ENCODE data around the gene TBXAS1. TPM values are rescaled to one million over a fixed set of nuclear protein-coding genes. Genes with fewer than 3 reads are reported as not detected.

TBXAS1 gene
- polyA plus RNA-seq, 2 of the 4 experiments (the other 2 are of a cell fraction) = 8.8 to 11.6 TPM

DNA sequence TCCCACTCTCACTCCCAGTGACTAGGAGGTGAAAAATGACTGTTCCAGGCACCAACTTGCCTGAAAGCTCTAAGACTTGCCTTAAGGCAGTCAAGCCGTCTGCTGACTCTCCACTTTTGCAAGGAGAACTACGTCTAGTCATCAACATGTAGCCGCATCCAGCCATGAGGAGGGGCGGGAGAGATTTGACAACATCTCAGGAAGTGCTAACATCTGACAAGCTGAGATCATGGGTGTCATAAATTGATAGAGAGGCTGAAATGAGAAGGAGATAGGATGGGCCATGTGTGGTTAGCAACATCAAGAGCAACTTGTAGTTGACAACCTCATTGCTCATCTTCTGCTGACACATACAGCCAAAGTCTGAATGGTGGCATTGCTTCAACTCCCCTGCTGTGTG, 9.0 kb upstream of the TBXAS1 start:
- Histone ChIP-seq H3K4me2 (no peak overlapping the region), H3K4me1 (no peaks in the 10 kb centered on the region), H3K4me3 (no peak overlapping the region), H3K27ac (no peak overlapping the region), H3K9me3 (peaks cover 6% of the 10 kb centered on the region; the same call in 1 of the 3 replicates)
- ChIA-PET CTCF (no interaction called here), POLR2A (no interaction called here)
- no peak for DNase-seq (ENCODE audit: low read depth in 1 of 2, low spot score in 1 of 2)
- WGBS (ENCODE audit: missing lambda C conversion rate) = 90% methylated on average over 4 of the region's 4 CpGs
- TF ChIP-seq CHD2 (IDR thresholded peaks at IDR 0.05; ENCODE audit: low read length, partially characterized antibody) = no peak
- no peak for TF ChIP-seq CBX8 (IDR thresholded peaks at IDR 0.05)
- TF ChIP-seq JUNB (IDR thresholded peaks at IDR 0.05) = no peak
- TF ChIP-seq HDAC2 (IDR thresholded peaks at IDR 0.05) = no peak
- no peak for TF ChIP-seq FOXS1 (CRISPR knock-in tag; IDR thresholded peaks at IDR 0.05)
- TF ChIP-seq ATOH8 (CRISPR knock-in tag; IDR thresholded peaks at IDR 0.05; ENCODE audit: low read depth) = no peak
- TF ChIP-seq CBX2 (IDR thresholded peaks at IDR 0.05; ENCODE audit: borderline replicate concordance, low read depth) = no peak
- no peak for TF ChIP-seq PBX3 (IDR thresholded peaks at IDR 0.05)
- TF ChIP-seq ELK1 (IDR thresholded peaks at IDR 0.05; ENCODE audit: low read depth, low read length) = no peak
- no peak for TF ChIP-seq HOXA7 (CRISPR knock-in tag; IDR thresholded peaks at IDR 0.05)
- no peak for TF ChIP-seq RNF2 (IDR thresholded peaks at IDR 0.05; ENCODE audit: borderline replicate concordance, low read depth)
- no peak for TF ChIP-seq RAD21 (conservative IDR thresholded peaks at IDR 0.05 in 1 of 2, IDR thresholded peaks at IDR 0.05 in 1 of 2)
- TF ChIP-seq ESRRA (IDR thresholded peaks at IDR 0.05; ENCODE audit: borderline replicate concordance, low read length) = no peak
- no peak for TF ChIP-seq ZC3H11A (IDR thresholded peaks at IDR 0.05)
- no peak for ATAC-seq
- no peak for FAIRE-seq

DNA sequence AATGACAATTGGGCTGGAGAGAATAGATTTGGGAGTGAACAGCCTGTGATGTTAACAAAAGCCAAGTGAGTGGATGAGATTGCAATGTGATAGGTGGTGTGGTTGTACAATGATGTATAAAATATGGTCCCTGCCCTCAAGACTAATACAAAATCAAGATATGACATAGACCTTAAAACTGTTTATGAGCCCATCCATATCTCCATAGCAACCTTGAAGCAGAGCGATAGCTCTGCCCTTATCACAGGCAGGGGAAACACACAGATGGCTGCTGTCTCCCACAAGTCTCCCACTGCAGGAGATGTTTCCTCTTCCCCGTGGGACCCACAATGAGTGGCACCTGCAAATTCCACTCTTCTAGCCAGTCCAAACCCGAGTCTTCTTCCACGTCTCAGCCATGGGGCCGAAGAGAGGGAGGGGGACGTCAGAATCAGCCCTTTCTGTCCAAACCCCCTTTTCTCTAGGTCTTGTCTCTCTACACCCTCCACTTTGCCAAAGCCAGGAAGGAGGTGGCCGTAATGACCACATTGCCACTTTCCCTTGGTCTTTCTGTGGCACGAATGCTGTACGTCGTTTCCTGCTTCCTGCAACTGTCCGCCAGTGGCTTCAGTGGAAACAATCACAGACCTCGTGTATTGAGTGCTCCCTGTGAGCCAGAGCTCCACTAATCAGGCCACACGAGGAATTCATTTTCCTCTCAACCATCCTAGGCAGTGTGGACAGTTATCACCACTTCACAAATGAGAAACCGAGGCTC, 7.5 kb upstream of the TBXAS1 start:
- H3K4me3 ChIP-seq = no peak overlapping the region
- 66% methylated on average over 14 of the region's 14 CpGs for WGBS (ENCODE audit: missing lambda C conversion rate)
- TF ChIP-seq FOXS1 (CRISPR knock-in tag; IDR thresholded peaks at IDR 0.05) (no peak), FOSB (CRISPR knock-in tag; IDR thresholded peaks at IDR 0.05) (no peak), NFE2L2 (conservative IDR thresholded peaks at IDR 0.05; ENCODE audit: low read length) (no peak), CHD2 (IDR thresholded peaks at IDR 0.05; ENCODE audit: low read length, partially characterized antibody) (no peak), HDAC2 (IDR thresholded peaks at IDR 0.05) (no peak), RCOR1 (IDR thresholded peaks at IDR 0.05; ENCODE audit: low read depth, low read length) (no peak), JUNB (IDR thresholded peaks at IDR 0.05) (no peak), E2F6 (IDR thresholded peaks at IDR 0.05; ENCODE audit: borderline replicate concordance, low read depth) (no peak), PHF8 (IDR thresholded peaks at IDR 0.05; ENCODE audit: borderline replicate concordance, low read depth) (no peak), NPAS2 (CRISPR knock-in tag; IDR thresholded peaks at IDR 0.05; ENCODE audit: borderline replicate concordance) (no peak), EHF (CRISPR knock-in tag; IDR thresholded peaks at IDR 0.05) (no peak)
- TF ChIP-seq, protein P1, sequence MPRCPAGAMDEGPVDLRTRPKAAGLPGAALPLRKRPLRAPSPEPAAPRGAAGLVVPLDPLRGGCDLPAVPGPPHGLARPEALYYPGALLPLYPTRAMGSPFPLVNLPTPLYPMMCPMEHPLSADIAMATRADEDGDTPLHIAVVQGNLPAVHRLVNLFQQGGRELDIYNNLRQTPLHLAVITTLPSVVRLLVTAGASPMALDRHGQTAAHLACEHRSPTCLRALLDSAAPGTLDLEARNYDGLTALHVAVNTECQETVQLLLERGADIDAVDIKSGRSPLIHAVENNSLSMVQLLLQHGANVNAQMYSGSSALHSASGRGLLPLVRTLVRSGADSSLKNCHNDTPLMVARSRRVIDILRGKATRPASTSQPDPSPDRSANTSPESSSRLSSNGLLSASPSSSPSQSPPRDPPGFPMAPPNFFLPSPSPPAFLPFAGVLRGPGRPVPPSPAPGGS (IDR thresholded peaks at IDR 0.05) = no peak
- TF ChIP-seq, protein P2, sequence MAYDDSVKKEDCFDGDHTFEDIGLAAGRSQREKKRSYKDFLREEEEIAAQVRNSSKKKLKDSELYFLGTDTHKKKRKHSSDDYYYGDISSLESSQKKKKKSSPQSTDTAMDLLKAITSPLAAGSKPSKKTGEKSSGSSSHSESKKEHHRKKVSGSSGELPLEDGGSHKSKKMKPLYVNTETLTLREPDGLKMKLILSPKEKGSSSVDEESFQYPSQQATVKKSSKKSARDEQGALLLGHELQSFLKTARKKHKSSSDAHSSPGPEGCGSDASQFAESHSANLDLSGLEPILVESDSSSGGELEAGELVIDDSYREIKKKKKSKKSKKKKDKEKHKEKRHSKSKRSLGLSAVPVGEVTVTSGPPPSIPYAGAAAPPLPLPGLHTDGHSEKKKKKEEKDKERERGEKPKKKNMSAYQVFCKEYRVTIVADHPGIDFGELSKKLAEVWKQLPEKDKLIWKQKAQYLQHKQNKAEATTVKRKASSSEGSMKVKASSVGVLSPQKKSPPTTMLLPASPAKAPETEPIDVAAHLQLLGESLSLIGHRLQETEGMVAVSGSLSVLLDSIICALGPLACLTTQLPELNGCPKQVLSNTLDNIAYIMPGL (CRISPR knock-in tag; IDR thresholded peaks at IDR 0.05; ENCODE audit: borderline replicate concordance) = no peak
- no peak overlapping the region for H3K4me2 ChIP-seq
- FAIRE-seq = no peak
- peaks cover 4% of the 10 kb centered on the region; the same call in 1 of the 3 replicates for H3K9me3 ChIP-seq
- ChIA-PET CTCF (no interaction called here), POLR2A (no interaction called here)
- DNase-seq (ENCODE audit: low read depth in 1 of 2, low spot score in 1 of 2) = no peak
- no peak overlapping the region for H3K27ac ChIP-seq
- peaks cover 9% of the 10 kb centered on the region for H3K4me1 ChIP-seq
- no peak for ATAC-seq
